ENCODE results near the gene TNFAIP3.

The TNFAIP3 gene

GRCh38 chr6:137901454-137901853, 34.4 kb downstream of the TNFAIP3 start:
- no peak overlapping the region for H3K4me3 ChIP-seq (ENCODE audit: low read depth, low read length)
- DNase-seq (ENCODE audit: low read depth, low spot score) = no peak
- TF ChIP-seq, protein P1, sequence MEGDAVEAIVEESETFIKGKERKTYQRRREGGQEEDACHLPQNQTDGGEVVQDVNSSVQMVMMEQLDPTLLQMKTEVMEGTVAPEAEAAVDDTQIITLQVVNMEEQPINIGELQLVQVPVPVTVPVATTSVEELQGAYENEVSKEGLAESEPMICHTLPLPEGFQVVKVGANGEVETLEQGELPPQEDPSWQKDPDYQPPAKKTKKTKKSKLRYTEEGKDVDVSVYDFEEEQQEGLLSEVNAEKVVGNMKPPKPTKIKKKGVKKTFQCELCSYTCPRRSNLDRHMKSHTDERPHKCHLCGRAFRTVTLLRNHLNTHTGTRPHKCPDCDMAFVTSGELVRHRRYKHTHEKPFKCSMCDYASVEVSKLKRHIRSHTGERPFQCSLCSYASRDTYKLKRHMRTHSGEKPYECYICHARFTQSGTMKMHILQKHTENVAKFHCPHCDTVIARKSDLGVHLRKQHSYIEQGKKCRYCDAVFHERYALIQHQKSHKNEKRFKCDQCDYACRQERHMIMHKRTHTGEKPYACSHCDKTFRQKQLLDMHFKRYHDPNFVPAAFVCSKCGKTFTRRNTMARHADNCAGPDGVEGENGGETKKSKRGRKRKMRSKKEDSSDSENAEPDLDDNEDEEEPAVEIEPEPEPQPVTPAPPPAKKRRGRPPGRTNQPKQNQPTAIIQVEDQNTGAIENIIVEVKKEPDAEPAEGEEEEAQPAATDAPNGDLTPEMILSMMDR (IDR thresholded peaks at IDR 0.05; ENCODE audit: low read depth, low read length) = no peak
- in situ Hi-C loops (cut with HindIII; ENCODE audit: low sequenced_read_pairs) = no loop called here

- in situ Hi-C loops (cut with HindIII; ENCODE audit: low sequenced_read_pairs) = no loop called here
Observed at GRCh38 chr6:137902699-137903098, 35.6 kb downstream of the TNFAIP3 start.

GRCh38 chr6:137903274-137903932, 36.3 kb downstream of the TNFAIP3 start:
- TF ChIP-seq, protein P1 (IDR thresholded peaks at IDR 0.05; ENCODE audit: low read depth, low read length) = no peak
- in situ Hi-C loops (cut with HindIII; ENCODE audit: low sequenced_read_pairs) = no loop called here
- no peak for DNase-seq (ENCODE audit: low read depth, low spot score)
- H3K4me3 ChIP-seq (ENCODE audit: low read depth, low read length) = no peak overlapping the region

More at GRCh38 chr6:137902699-137903098, 35.6 kb downstream of the TNFAIP3 start:
- DNase-seq (ENCODE audit: low read depth, low spot score) = no peak
- no peak overlapping the region for H3K4me3 ChIP-seq (ENCODE audit: low read depth, low read length)
- TF ChIP-seq, protein P1 (IDR thresholded peaks at IDR 0.05; ENCODE audit: low read depth, low read length) = no peak

- no peak overlapping the region for H3K4me3 ChIP-seq (ENCODE audit: low read depth, low read length)
- TF ChIP-seq, protein P1 (IDR thresholded peaks at IDR 0.05; ENCODE audit: low read depth, low read length) = no peak
- no peak for DNase-seq (ENCODE audit: low read depth, low spot score)
- in situ Hi-C loops (cut with HindIII; ENCODE audit: low sequenced_read_pairs) = no loop called here
Observed at GRCh38 chr6:137903933-137904821, 37.1 kb downstream of the TNFAIP3 start.

- DNase-seq (ENCODE audit: low read depth, low spot score) = peak; percentile 26
- in situ Hi-C loops (cut with HindIII; ENCODE audit: low sequenced_read_pairs) = no loop called here
- TF ChIP-seq, protein P1 (IDR thresholded peaks at IDR 0.05; ENCODE audit: low read depth, low read length) = no peak
- H3K4me3 ChIP-seq (ENCODE audit: low read depth, low read length) = no peak overlapping the region
Observed at GRCh38 chr6:137904822-137905617, 38.0 kb downstream of the TNFAIP3 start.

DNA sequence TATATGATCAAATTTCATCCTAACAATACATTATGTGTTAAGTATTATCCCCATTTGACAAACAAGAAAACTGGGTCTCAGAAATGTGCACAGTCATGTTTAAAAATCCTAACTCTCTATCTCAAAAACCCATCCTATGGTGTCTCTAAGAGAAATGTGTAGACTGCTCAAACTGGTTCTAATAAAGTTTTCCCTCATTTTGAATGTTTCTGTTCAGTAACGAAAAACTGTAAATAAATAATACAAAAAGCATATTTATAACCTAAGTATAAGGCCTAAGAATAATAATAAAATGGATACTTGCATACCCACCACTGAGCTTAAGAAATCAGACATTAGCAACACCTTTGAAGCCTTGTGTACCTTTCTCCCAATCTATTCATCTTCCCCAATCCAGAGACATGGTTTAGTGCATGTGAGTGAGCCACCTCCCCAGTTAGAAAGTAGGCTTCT, 39.0 kb downstream of the TNFAIP3 start:
- no peak for DNase-seq (ENCODE audit: low read depth, low spot score)
- H3K4me3 ChIP-seq (ENCODE audit: low read depth, low read length) = no peak overlapping the region
- in situ Hi-C loops (cut with HindIII; ENCODE audit: low sequenced_read_pairs) = no loop called here
- TF ChIP-seq, protein P1 (IDR thresholded peaks at IDR 0.05; ENCODE audit: low read depth, low read length) = no peak
